Pulmonary artery endothelial cell (primary cell): ENCODE results near the gene EIF2D. TPM values are rescaled to one million over a fixed set of nuclear protein-coding genes. Genes with fewer than 3 reads are reported as not detected.
"Not testable (repeated sequence)": the region's sequence is repeated elsewhere in the genome, so short reads cannot be mapped to it uniquely, and the experiment has no call there.

ENCODE experiments used
- DNase-seq: peaks from one replicate; pipeline ENCODE4 v3.0.0-alpha.2; 2011; ENCODE audit warnings: low read depth, low spot score
- total RNA-seq: library from RNA; depleted of rRNA; stranded (reverse); fragments of >200 nt; gene quantifications from 2 replicates; pipeline ENCODE4 v1.2.3, GENCODE V29; 2014

The EIF2D gene
- total RNA-seq, result 51.2 and 61.1 TPM in 2 replicates

DNA sequence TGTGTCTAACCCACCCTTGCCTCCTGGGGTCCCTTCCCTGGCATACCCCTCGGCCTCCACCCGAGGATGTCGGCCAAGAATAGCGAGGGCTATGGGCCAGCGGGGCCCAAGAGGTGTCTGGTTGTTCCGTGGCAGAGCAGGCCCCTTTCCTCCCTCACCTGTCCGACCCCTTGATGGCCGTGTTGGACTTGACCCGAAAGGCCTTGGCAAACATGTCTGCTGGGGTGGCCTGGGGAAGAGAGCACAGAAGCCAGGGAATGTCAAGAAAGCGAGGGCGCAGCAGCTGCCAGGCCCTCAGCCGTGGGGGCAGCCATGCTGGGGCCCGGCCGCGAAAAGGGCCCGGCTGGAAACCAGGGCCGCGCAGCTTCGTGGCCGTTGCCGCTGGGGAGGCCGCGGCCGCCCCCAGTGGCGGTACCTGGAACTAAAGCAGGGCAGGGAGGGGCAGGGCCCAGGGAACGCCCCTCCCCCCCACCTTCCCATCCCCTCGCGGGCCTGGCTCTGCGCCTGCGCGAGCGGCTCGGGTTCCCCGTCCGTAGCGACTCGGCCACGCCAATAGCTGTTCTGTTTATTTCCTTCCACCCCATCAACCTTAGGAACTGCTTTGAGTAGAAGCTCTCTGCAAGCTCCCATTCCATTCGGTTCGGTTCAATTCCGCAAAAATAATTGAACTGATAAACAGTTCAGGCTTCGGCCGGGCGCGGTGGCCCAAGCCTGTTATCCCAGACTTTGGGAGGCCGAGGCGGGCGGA lies at the start of gene EIF2D:
Gene EIF2D (minus strand): TSS at position 337 of the 748 bp plus-strand sequence. CDS start 123 bp downstream, at position 214.
- DNase-seq, result peak; percentile 60

DNA sequence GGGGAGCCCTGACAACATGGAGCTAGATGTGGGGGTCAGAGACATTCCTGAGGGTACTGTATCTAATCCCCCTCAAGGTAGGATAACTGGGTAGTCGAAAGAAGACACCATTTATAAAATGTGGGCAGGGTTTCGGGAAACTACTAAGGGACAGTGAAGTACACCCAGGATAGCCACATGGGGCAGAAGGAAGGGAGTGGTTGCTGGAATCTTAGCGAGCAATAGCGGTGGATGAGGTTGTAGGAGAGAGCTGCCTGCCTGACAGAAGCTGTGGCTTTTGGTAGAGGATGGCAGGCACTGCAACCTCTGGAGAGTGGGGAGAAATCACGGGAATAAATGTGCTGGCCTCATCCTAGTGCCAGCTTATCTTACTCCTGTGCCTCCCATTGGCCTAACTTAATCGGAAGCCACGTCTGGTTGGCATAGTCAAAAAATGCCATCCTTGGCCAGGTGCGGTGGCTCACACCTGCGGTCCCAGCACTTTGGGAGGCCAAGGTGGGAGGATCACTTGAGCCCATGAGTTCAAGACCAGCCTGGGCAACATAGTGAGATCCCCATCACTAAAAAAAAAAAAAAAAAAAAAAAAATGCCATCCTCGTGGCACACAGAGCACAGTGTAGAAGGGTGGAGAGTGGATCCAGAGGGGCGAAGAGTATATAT lies 49.0 kb upstream of the EIF2D start:
- DNase-seq, result no peak

- no peak for DNase-seq
These were observed 47.9 kb upstream of the EIF2D start for GRCh38 chr1:206660136-206660535.

DNA sequence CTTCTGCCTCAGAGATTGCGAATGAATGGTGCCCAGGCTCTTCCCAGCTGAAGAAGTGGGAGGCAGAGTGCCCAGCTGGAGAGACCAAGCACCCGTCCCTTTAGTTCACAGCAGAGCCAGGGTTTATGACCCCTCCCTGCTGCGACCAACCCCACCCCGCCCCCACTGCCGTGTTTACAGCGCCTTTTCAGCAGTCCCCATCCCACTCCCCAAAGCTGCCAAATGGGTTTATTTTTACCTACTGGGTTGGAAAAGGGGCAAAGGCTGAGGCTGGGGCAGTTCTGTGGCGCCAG lies 46.7 kb upstream of the EIF2D start:
- no peak for DNase-seq

GRCh38 chr1:206658264-206658980 lies 46.2 kb upstream of the EIF2D start:
- DNase-seq, result no peak

DNA sequence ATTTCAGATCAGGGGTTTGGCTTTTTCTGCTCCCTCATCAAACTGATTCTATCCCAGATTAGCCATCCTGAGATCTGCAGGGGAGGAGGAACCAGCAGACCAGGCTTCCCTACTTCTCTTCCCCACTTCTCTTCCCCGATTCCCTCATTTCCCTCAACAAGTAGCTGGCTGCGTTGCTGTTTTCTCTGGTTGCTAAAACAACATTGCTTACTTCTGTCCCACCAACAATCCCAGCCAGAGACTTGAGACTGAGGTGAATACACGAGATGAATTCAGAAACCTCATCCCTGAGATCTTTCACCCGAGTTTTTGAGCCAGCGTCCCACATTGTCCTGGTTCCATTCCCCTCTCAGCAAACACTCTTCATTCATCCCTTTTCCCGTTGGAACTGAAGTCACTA lies 45.5 kb upstream of the EIF2D start:
- no peak for DNase-seq

DNA sequence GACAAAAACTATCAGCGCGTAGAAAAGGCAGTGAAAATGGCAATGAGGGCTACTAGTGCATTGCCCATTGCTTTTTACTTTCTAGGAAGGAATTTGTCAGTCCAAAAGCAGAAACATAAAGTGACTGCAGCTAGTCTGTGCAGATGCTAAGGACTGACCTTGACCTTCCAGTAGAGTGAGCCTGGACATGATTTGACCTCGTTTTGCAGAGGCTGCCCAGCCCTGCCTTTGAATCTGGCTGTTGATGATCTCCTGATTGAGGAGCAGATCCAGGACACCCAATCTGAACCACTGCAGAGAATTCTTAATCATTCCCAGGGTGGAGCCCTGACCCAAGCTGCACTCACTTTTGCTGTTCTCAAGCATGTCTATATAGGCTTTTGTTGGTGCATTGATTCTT lies 44.7 kb upstream of the EIF2D start:
- no peak for DNase-seq

GRCh38 chr1:206655471-206655882 lies 43.2 kb upstream of the EIF2D start:
- no peak for DNase-seq

DNA sequence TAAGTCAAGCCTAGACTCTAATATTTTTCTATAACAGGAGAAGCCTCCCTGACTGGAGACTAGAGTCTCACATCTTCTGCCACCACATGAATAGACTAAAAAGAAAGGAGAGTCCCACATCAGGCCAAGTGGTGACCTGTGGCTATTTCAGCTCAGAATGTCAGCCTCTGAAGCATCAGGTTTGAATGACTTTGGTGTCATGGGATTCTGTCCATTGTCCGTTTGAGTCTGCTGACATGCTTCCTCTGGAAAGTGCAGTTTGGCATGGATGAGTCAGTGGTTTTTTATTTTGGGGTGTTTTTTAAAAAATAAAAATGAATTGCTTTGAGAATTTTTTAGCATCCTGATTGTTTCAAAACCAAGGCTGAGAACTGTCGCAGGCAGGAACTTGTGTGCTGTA lies 42.6 kb upstream of the EIF2D start:
- DNase-seq, result no peak

DNA sequence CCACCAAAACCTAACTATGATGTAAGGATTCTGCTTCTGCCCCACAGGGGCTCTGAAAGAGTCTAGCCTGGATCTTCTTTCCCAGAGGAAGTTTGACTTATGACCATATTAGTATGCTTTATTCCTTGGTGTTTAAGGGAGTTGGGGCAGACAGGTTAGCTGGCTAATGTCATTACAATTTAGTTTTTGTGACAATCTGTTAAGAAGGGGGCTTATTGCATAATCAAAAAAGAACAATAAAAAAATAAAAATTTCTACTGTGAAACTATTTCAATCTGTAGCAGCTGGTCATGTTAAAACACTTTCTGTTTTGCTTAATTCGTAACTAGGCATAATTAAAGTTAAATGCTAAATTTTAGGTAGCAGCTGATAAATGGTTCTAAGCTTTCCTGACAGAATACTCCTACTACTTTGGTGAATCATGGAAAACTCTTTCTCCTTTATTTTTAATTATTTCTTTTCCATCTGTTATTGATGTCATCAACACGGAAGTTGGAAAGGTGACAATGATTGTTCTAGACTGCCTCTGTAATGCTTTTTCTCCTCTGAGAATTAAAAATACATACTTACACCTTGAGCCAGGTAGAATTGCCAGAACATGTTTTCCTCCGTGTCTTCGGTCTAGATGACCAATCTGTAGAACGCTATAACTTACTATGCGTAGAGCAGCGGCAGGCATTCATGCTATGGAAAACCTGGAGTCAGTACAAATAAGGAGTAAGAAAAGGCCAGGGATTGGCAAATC lies 41.6 kb upstream of the EIF2D start:
- DNase-seq, result no peak

DNA sequence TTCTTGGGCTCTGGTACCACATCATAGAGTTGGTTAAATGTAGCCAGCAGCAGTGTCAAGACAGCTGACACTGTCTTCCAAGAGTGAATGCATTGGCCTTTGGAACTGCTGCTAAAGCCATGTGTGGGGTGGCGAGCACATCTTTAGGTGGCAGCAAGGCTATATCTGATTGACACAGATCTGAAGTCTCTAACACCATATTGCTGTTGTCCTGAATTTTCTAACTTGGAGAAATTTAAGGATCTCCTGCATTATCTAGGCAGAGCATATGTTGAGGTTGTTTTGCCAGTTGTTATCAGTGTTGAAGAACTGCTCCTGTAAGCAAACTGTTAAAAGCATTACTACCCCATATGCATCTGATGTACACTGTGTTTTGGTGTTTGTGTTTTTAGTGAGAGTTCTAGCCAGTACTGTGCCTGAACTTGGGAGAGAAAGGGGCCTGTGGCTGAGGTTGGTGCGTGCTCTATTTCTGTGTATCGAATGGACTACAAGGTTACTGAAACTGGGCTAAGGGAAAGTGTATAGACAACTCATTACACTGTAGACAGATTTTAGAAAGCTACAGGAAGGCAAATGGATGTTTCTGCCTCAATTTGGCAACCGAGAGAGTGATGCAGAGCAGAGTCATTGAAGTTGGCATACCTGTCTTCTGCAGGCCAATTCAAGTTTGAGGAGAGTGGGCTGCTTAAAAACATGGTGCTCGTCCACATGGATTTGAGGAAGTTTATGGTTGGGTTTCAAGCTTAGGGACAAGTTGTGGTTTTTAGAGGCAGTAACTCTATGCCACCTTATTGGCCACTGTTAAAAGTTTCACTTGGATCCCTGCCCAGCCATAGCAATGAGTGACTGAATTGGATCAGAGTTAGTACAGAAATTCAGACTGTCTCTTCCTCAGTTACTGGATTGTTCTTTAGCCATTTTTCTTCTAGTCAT lies 40.0 kb upstream of the EIF2D start:
- DNase-seq, result no peak

- DNase-seq, result no peak
These were observed 38.7 kb upstream of the EIF2D start for GRCh38 chr1:206651014-206651413.

DNA sequence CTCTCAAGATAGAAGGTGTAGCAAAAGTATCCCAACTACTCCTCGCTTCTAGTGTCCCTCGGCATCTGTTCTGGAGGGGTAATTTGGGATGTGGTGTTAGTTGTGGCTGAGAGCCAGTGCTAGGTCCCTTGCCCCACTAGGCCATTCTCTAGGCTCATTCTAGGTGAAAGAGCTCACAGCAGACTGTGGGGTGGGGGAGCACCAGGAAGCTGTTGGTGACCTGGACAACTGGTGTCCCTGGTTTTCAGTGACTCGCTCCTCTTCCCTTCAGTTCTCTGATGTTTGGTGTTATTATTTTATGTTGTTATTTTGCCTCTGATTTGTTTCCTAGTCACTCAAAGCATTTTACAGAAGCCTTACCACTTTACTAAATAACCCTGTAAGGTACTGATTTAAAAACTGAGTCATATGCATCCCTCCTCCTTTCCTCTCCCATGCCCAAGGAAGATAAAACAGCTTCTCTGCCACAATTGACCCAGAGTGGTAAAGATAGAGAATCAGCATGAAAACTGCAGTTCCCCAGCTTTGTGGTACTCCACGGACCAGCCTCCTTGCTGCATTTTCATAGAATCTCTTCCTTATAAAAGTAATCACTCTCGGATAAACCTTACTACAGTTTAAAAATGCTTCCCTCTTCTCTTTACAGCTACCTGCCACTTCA lies 37.1 kb upstream of the EIF2D start:
- DNase-seq, result no peak

- DNase-seq, result no peak
These were observed 35.0 kb upstream of the EIF2D start for GRCh38 chr1:206647224-206647623.

GRCh38 chr1:206646504-206646903 lies 34.2 kb upstream of the EIF2D start:
- no peak for DNase-seq

GRCh38 chr1:206643118-206643698 lies 30.9 kb upstream of the EIF2D start:
- no peak for DNase-seq

- not testable (repeated sequence) for DNase-seq
These were observed 29.8 kb upstream of the EIF2D start for GRCh38 chr1:206642074-206642473.

DNA sequence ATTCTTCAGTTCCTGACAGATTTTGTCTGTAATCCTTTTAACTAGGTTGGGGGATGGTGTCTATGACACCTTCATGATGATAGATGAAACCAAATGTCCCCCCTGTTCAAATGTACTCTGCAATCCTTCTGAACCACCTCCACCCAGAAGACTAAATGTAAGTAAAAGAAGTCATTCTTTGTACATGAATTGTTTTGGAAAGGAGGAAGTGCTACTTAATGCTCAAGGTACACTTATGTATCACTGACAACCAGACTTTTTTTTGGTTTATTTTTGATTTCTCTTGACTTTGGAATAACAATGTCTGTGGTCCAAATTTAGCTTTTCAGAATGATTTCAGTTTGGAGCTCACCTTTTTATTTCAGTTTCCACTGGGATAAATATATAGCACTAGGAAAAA lies 25.3 kb upstream of the EIF2D start:
- DNase-seq, result no peak

- no peak for DNase-seq
These were observed 24.4 kb upstream of the EIF2D start for GRCh38 chr1:206636671-206637070.

DNA sequence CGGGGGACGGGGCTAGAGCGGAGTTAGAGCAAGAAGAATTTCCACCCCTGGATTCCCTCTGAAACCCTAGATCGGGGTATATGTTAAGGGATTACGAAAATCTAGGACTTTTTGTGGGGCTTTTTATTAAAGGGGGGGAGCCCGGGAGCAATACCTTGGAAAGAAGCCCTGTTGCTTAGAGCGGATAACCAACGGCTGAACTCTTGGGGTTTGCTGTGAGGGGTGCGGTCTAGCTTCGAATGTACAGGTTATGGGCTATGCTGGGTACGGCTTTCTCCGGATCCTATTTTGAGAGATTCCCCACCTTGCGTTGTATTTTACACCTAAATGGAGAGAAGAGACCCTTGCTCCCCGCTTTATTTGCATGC lies 23.7 kb upstream of the EIF2D start:
- no peak for DNase-seq
